Kidney (tissue), 14 donors: ENCODE data around the gene SLC47A1. TPM values are rescaled to one million over a fixed set of nuclear protein-coding genes. Genes with fewer than 3 reads are reported as not detected.
A peak's percentile ranks its signal among the peaks of the same experiment; 100 is the strongest.

Experiments
- DNase-seq, 5 donors: peaks; one replicate each; pipeline ENCODE4 v3.0.0-alpha.2; 2013 to 2020
- FAIRE-seq: peaks from 2 replicates; lab custom pipeline; 2012; peaks lifted over from hg19 to GRCh38; lab: Jason Lieb, UNC
- H3K27ac ChIP-seq, 2 donors: one replicate each; pipeline ENCODE4 v1.7.0; 2013; ENCODE audit warnings: low read depth in 2 of 2, low read length in 2 of 2, inconsistent platforms in 1 of 2
- H3K27me3 ChIP-seq: one replicate; pipeline ENCODE4 v1.7.1; 2013; ENCODE audit warnings: low read length, inconsistent platforms; ENCODE audit not compliant: control insufficient read depth, insufficient read depth
- H3K36me3 ChIP-seq, 3 donors: one replicate each; pipeline versions ENCODE4 v1.7.0 to v1.7.1; 2013; ENCODE audit warnings: low read length in 3 of 3, control low read depth in 1 of 3, inconsistent platforms in 1 of 3; ENCODE audit not compliant: insufficient read depth in 3 of 3, control insufficient read depth in 2 of 3
- H3K4me1 ChIP-seq, 3 donors: one replicate each; pipeline versions ENCODE4 v1.7.0 to v1.7.1; 2013; ENCODE audit warnings: low read length in 3 of 3, inconsistent platforms in 1 of 3, low read depth in 1 of 3; ENCODE audit not compliant: control insufficient read depth in 2 of 3, insufficient read depth in 2 of 3
- H3K4me3 ChIP-seq, 3 donors: one replicate each; pipeline versions ENCODE4 v1.7.0 to v1.8.1; 2013; ENCODE audit warnings: low read length in 3 of 3, control low read depth in 1 of 3, inconsistent platforms in 1 of 3
- H3K9ac ChIP-seq, 3 donors: one replicate each; pipeline versions ENCODE4 v1.7.0 to v1.7.1; 2013; ENCODE audit warnings: low read length in 3 of 3, control low read depth in 1 of 3, inconsistent platforms in 1 of 3
- H3K9me3 ChIP-seq, 3 donors: one replicate each; pipeline versions ENCODE4 v1.7.0 to v1.7.1; 2013; ENCODE audit warnings: low read length in 3 of 3, control low read depth in 1 of 3, inconsistent platforms in 1 of 3; ENCODE audit not compliant: control insufficient read depth in 2 of 3, insufficient read depth in 1 of 3
- intact Hi-C: fragments of 100-400 bp; cut with DNase I; formaldehyde crosslinking; loops from one replicate; pipeline ENCODE4 v1.11.1; 2022
- polyA plus RNA-seq: library from polyadenylated mRNA; stranded (reverse); fragments of 350-450 nt; fragmentation: Illumina TruSeq; extraction: RNeasy Lipid Tissue Mini Kit (QIAGEN cat#74804); gene quantifications from one replicate; pipeline ENCODE4 v1.2.3, GENCODE V29; 2014; ENCODE audit warnings: low read depth, low replicate concordance; ENCODE audit not compliant: insufficient read depth
- total RNA-seq: library from RNA; stranded (reverse); fragmentation: NEBNext Ultra II Directional; extraction: Animal tissue kit (Norgen Biotek cat#: 25700); gene quantifications from one replicate; pipeline ENCODE4 v1.2.1, GENCODE V29; 2021
- TF ChIP-seq, protein P1 (sequence below): IDR thresholded peaks from 3 replicates; pipeline ENCODE4 v1.5.1; 2012; ENCODE audit warnings: mild to moderate bottlenecking, moderate library complexity, borderline replicate concordance; ENCODE audit not compliant: insufficient read depth; ENCODE audit errors: extremely low read depth
- donor health status: control.
- donor health status: control.
- donor health status: control.
- donor health status: control.
- donor health status: control.
- donor health status: DM: yes; HTN: yes; CAD: no.
- donor health status: Normal renal cell carcinoma (clear cell type).

Gene SLC47A1
- total and polyA plus RNA-seq, 2 donors from 2014 or later: 26.0 to 94.8 TPM

DNA sequence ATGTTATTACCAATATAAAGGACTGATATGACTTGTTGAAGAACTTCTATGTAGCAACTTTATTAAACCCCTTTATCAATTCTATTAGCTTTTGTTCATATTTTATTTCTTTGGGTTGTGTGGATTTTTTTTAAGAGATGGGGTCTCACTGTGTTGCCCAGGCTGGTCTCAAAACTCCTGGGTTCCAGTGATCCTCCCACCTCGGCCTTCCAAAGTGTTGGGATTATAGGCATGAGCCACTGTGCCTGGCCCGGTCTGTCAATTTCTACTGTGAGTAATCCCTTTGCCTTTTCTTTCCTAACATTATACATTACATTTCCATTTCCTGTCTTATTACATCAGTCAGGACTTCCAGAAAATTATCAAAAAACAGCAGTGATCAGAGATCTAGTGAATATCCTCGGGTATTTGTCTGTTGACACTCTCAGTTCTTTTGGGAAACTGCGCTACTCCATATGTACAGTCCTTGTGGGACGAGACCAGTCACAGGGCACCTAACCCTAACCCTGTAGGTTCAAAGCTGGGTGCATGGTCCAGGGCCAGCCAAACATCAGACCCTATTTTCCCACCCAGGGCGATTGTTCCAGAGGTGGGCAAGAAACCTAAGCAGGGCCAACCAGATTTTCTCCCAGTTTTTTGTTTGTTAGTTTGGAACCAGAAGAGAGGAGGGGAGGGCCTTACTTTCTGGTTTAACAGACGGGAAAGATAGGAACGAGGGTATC is 1.7 kb upstream of the SLC47A1 start:
- Histone ChIP-seq H3K4me3 (peak overlapping the region in 2 of 3 donors; percentile 78 to 88), H3K9me3 (no peaks in the 10 kb centered on the region), H3K4me1 (no peaks in the 10 kb centered on the region), H3K27ac (peak overlapping the region; percentile 83 to 98), H3K27me3 (no peaks in the 10 kb centered on the region), H3K36me3 (no peaks in the 10 kb centered on the region), H3K9ac (peak overlapping the region in 1 of 3 donors; percentile 90)
- intact Hi-C loops: no loop called here
- FAIRE-seq (no peak), DNase-seq (no peak)
- TF ChIP-seq, protein P1, sequence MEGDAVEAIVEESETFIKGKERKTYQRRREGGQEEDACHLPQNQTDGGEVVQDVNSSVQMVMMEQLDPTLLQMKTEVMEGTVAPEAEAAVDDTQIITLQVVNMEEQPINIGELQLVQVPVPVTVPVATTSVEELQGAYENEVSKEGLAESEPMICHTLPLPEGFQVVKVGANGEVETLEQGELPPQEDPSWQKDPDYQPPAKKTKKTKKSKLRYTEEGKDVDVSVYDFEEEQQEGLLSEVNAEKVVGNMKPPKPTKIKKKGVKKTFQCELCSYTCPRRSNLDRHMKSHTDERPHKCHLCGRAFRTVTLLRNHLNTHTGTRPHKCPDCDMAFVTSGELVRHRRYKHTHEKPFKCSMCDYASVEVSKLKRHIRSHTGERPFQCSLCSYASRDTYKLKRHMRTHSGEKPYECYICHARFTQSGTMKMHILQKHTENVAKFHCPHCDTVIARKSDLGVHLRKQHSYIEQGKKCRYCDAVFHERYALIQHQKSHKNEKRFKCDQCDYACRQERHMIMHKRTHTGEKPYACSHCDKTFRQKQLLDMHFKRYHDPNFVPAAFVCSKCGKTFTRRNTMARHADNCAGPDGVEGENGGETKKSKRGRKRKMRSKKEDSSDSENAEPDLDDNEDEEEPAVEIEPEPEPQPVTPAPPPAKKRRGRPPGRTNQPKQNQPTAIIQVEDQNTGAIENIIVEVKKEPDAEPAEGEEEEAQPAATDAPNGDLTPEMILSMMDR: no peak

GRCh38 chr17:19533036-19533717 is 477 bp upstream of the SLC47A1 start:
- H3K9me3 ChIP-seq: no peaks in the 10 kb centered on the region
- peaks cover 0 to 3% (median 0%) of the 10 kb centered on the region in 3 donors for H3K4me1 ChIP-seq
- H3K9ac ChIP-seq: peak overlapping the region in 1 of 3 donors; percentile 90
- intact Hi-C loops: no loop called here
- peak overlapping the region; percentile 82 to 98 for H3K27ac ChIP-seq
- no peak for DNase-seq
- TF ChIP-seq, protein P1: no peak
- FAIRE-seq: no peak
- H3K4me3 ChIP-seq: peak overlapping the region; percentile 26 to 88 (median 78)
- H3K27me3 ChIP-seq: no peaks in the 10 kb centered on the region
- no peaks in the 10 kb centered on the region for H3K36me3 ChIP-seq

- Histone ChIP-seq H3K36me3 (no peaks in the 10 kb centered on the region), H3K27ac (peak overlapping the region; percentile 89 to 98), H3K27me3 (no peaks in the 10 kb centered on the region), H3K9me3 (no peaks in the 10 kb centered on the region), H3K9ac (peak overlapping the region in 2 of 3 donors; percentile 49 to 90), H3K4me1 (peaks cover 0 to 16% (median 4%) of the 10 kb centered on the region in 3 donors), H3K4me3 (peak overlapping the region; percentile 22 to 88 (median 70))
- intact Hi-C loops: no loop called here
- TF ChIP-seq, protein P1: no peak
- DNase-seq (peak in 2 of 5 donors; percentile 26 to 35), FAIRE-seq (no peak)
Measured at GRCh38 chr17:19534562-19535149, 1.0 kb downstream of the SLC47A1 start.
